ENCODE data around the gene BTAF1. TPM values are rescaled to one million over a fixed set of nuclear protein-coding genes. Genes with fewer than 3 reads are reported as not detected.

BTAF1 gene
- total and polyA plus RNA-seq, 10 of the 15 experiments (the other 5 are each of a cell fraction or from before 2014, with no cell fraction given): 11.8 to 157 (median 55.5) TPM

GRCh38 chr10:91923371-91924211, at the start of gene BTAF1 (continued):
- TF ChIP-seq ATF2 (IDR thresholded peaks at IDR 0.05; ENCODE audit: low read length) (no peak; the same call in 1 of the 2 replicates), SMAD5 (IDR thresholded peaks at IDR 0.05; ENCODE audit: low read depth) (peak; percentile 93; the same call in 1 of the 2 replicates), NFXL1 (IDR thresholded peaks at IDR 0.05; ENCODE audit: borderline replicate concordance) (no peak), TCF3 (IDR thresholded peaks at IDR 0.05; ENCODE audit: borderline replicate concordance, insufficient read depth, low read depth, low read length) (no peak), MEF2B (IDR thresholded peaks at IDR 0.05; ENCODE audit: partially characterized antibody, poor library complexity, severe bottlenecking) (no peak), USF1 (IDR thresholded peaks at IDR 0.05; ENCODE audit: borderline replicate concordance, extremely low read length, insufficient read depth, low read depth, low read length) (no peak), EED (IDR thresholded peaks at IDR 0.05; ENCODE audit: low read depth) (0 out of 2 replicates have a peak, but pooled peaks have one; percentile 5), ASH2L (IDR thresholded peaks at IDR 0.05; ENCODE audit: borderline replicate concordance, low read depth) (no peak), EP300 (IDR thresholded peaks at IDR 0.05; ENCODE audit: borderline replicate concordance in 1 of 2, control insufficient read depth in 1 of 2, low read depth in 2 of 2, low read length in 2 of 2) (no peak), SRF (IDR thresholded peaks at IDR 0.05; ENCODE audit: low read depth in 2 of 2, low read length in 2 of 2) (no peak), E2F4 (IDR thresholded peaks at IDR 0.05; ENCODE audit: low read depth, low read length) (peak; percentile 54), NFYA (IDR thresholded peaks at IDR 0.05; ENCODE audit: borderline replicate concordance, low read depth, low read length) (no peak), YY1 (IDR thresholded peaks at IDR 0.05; ENCODE audit: low read depth, low read length) (peak; percentile 81), WRNIP1 (IDR thresholded peaks at IDR 0.05; ENCODE audit: borderline replicate concordance, low read depth, low read length) (no peak), SMC3 (IDR thresholded peaks at IDR 0.05; ENCODE audit: borderline replicate concordance, low read length) (no peak), RB1 (IDR thresholded peaks at IDR 0.05; ENCODE audit: borderline replicate concordance) (peak; percentile 87; the same call in 1 of the 2 replicates), SIN3A (IDR thresholded peaks at IDR 0.05; ENCODE audit: low read depth, low read length) (peak; percentile 88), PAX8 (IDR thresholded peaks at IDR 0.05) (no peak), JUND (IDR thresholded peaks at IDR 0.05; ENCODE audit: low read depth, low read length) (no peak; the same call in 1 of the 2 replicates), TAF1 (IDR thresholded peaks at IDR 0.05; ENCODE audit: borderline replicate concordance, low read depth, low read length) (peak; percentile 43; the same call in 1 of the 2 replicates), ATF3 (IDR thresholded peaks at IDR 0.05; ENCODE audit: borderline replicate concordance, extremely low read depth, low read depth, low read length) (no peak), STAT1 (conservative IDR thresholded peaks at IDR 0.05) (peak; percentile 3; the same call in 1 of the 2 replicates), NR2C1 (IDR thresholded peaks at IDR 0.05) (no peak; the same call in 1 of the 2 replicates), CREB1 (IDR thresholded peaks at IDR 0.05; ENCODE audit: low read depth) (peak; percentile 97), YBX1 (IDR thresholded peaks at IDR 0.05) (no peak)

Measured in GM12878 (cell line).